Measurements from ENCODE around the gene TSKU.

Gene TSKU

DNA sequence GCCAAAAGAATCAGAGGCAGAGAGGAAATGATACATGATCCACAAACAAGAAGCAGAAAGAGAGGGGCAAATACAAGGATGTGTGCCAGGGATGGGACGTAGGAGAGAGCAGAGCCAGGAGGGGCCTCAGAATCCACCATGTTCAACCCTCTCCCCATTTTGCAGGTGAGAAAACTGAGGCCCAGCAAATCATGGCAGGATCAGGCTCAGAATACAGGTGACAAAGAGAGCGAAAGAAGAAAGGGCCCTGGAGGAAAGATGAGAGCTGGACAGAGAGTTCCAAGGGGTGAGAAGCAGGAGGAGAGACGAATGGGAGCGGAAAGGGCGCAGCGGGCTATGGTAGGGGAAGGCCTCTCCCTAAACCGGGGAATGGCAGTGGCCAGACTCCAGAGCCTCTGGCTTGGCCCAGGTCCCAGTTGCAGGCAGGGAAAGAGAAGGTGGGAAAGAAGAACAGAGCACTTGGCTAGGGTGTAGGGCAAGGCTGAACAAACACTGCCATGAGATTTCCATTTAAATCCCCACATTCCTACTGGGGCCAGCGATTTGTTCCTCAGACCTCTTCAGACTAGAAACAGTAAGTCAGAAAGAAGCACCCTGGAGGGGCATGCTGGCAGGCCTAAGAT, 44.4 kb upstream of the TSKU start:
- TF ChIP-seq TCF12 (IDR thresholded peaks at IDR 0.05; ENCODE audit: low read depth): no peak
- TF ChIP-seq, protein P1, sequence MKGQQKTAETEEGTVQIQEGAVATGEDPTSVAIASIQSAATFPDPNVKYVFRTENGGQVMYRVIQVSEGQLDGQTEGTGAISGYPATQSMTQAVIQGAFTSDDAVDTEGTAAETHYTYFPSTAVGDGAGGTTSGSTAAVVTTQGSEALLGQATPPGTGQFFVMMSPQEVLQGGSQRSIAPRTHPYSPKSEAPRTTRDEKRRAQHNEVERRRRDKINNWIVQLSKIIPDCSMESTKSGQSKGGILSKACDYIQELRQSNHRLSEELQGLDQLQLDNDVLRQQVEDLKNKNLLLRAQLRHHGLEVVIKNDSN (IDR thresholded peaks at IDR 0.05): no peak
- no peak for TF ChIP-seq EGR1 (IDR thresholded peaks at IDR 0.05)
- TF ChIP-seq CREB1 (IDR thresholded peaks at IDR 0.05; ENCODE audit: low read depth): no peak
- no peak for TF ChIP-seq RAD21 (IDR thresholded peaks at IDR 0.05; ENCODE audit: low read depth)
- TF ChIP-seq CEBPB (IDR thresholded peaks at IDR 0.05): no peak
- no peak for TF ChIP-seq ZBTB7A (IDR thresholded peaks at IDR 0.05; ENCODE audit: low read depth)
- TF ChIP-seq FOXM1 (IDR thresholded peaks at IDR 0.05; ENCODE audit: borderline replicate concordance, low read depth): no peak
- TF ChIP-seq TEAD4 (IDR thresholded peaks at IDR 0.05): no peak
- TF ChIP-seq, protein P2, sequence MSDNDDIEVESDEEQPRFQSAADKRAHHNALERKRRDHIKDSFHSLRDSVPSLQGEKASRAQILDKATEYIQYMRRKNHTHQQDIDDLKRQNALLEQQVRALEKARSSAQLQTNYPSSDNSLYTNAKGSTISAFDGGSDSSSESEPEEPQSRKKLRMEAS (IDR thresholded peaks at IDR 0.05): no peak
- TF ChIP-seq TAF1 (IDR thresholded peaks at IDR 0.05; ENCODE audit: low read depth): no peak
- no peak for TF ChIP-seq YY1 (IDR thresholded peaks at IDR 0.05; ENCODE audit: low read depth)
- TF ChIP-seq NFIC (IDR thresholded peaks at IDR 0.05): no peak
- TF ChIP-seq EP300 (IDR thresholded peaks at IDR 0.05; ENCODE audit: borderline replicate concordance): no peak
- TF ChIP-seq, protein P3, sequence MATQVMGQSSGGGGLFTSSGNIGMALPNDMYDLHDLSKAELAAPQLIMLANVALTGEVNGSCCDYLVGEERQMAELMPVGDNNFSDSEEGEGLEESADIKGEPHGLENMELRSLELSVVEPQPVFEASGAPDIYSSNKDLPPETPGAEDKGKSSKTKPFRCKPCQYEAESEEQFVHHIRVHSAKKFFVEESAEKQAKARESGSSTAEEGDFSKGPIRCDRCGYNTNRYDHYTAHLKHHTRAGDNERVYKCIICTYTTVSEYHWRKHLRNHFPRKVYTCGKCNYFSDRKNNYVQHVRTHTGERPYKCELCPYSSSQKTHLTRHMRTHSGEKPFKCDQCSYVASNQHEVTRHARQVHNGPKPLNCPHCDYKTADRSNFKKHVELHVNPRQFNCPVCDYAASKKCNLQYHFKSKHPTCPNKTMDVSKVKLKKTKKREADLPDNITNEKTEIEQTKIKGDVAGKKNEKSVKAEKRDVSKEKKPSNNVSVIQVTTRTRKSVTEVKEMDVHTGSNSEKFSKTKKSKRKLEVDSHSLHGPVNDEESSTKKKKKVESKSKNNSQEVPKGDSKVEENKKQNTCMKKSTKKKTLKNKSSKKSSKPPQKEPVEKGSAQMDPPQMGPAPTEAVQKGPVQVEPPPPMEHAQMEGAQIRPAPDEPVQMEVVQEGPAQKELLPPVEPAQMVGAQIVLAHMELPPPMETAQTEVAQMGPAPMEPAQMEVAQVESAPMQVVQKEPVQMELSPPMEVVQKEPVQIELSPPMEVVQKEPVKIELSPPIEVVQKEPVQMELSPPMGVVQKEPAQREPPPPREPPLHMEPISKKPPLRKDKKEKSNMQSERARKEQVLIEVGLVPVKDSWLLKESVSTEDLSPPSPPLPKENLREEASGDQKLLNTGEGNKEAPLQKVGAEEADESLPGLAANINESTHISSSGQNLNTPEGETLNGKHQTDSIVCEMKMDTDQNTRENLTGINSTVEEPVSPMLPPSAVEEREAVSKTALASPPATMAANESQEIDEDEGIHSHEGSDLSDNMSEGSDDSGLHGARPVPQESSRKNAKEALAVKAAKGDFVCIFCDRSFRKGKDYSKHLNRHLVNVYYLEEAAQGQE (IDR thresholded peaks at IDR 0.05; ENCODE audit: low read depth): no peak

DNA sequence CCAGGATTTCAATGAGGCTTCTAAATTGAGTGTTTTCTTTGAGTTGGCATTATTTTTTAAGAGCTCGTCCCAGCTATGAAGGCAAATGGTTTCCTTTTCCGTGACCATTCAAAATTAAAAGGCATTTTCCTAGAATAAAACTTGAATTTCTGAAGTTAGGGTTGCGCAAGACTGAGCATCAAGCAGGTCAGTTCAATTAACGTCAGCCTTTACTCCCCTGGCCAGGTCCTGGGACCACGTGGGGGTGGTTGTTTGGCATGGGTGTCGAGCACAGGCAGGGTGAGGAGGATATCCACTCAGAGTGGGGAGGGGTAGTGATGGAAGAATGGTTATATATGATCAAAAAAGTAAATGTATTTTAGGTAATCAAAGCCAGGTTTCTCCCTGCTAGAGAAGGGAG, 43.4 kb upstream of the TSKU start:
- peak; percentile 67; the same call in 1 of the 2 replicates for TF ChIP-seq CEBPB (IDR thresholded peaks at IDR 0.05)
- TF ChIP-seq, protein P2 (IDR thresholded peaks at IDR 0.05): no peak

DNA sequence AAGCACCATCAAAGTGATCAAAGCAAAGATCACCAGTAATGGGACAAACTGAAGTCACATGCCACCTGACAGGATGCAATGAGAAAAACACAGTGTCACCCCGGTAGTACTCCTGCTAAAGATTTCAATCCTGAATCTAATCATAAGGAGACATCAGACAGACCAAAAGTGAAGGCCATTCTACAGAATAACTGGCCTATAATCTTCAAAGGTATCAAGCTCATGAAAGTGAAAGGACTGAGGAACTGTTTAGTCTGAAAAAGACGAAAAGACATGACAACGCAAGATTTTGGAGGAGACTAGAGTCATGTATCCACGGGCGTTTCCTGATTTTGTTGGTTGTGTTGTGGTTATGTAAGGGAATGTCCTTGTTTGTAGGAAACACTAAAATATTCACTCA, 42.4 kb upstream of the TSKU start:
- no peak for TF ChIP-seq CREB1 (IDR thresholded peaks at IDR 0.05; ENCODE audit: low read depth)

DNA sequence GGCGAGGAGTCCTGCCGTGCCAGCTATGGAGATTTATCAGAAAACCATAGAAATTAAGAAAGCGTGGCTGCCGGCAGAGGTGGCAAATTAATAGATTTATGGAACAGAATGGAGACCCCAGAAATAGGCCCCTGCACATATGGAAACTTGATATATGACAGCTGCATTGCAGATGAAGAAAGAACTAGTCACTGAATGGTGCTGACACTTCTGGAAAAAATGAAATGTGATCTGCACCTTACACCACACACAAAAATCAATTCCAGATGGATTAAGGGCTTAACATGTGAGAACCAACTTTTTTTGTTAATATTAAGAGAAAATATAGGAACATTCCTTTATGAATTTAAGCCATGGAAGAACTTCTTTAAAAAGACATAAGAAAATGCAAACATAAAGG, 40.3 kb upstream of the TSKU start:
- no peak for TF ChIP-seq YY1 (IDR thresholded peaks at IDR 0.05; ENCODE audit: low read depth)
- no peak for TF ChIP-seq TCF12 (IDR thresholded peaks at IDR 0.05; ENCODE audit: low read depth)
- TF ChIP-seq, protein P2 (IDR thresholded peaks at IDR 0.05): no peak
- no peak for TF ChIP-seq ZBTB7A (IDR thresholded peaks at IDR 0.05; ENCODE audit: low read depth)
- no peak for TF ChIP-seq EP300 (IDR thresholded peaks at IDR 0.05; ENCODE audit: borderline replicate concordance)
- TF ChIP-seq EGR1 (IDR thresholded peaks at IDR 0.05): no peak
- TF ChIP-seq RAD21 (IDR thresholded peaks at IDR 0.05; ENCODE audit: low read depth): no peak
- no peak for TF ChIP-seq TEAD4 (IDR thresholded peaks at IDR 0.05)
- TF ChIP-seq TAF1 (IDR thresholded peaks at IDR 0.05; ENCODE audit: low read depth): no peak
- TF ChIP-seq, protein P3 (IDR thresholded peaks at IDR 0.05; ENCODE audit: low read depth): no peak
- TF ChIP-seq, protein P1 (IDR thresholded peaks at IDR 0.05): no peak
- no peak for TF ChIP-seq FOXM1 (IDR thresholded peaks at IDR 0.05; ENCODE audit: borderline replicate concordance, low read depth)
- no peak for TF ChIP-seq CEBPB (IDR thresholded peaks at IDR 0.05)
- no peak for TF ChIP-seq CREB1 (IDR thresholded peaks at IDR 0.05; ENCODE audit: low read depth)
- TF ChIP-seq NFIC (IDR thresholded peaks at IDR 0.05): no peak

DNA sequence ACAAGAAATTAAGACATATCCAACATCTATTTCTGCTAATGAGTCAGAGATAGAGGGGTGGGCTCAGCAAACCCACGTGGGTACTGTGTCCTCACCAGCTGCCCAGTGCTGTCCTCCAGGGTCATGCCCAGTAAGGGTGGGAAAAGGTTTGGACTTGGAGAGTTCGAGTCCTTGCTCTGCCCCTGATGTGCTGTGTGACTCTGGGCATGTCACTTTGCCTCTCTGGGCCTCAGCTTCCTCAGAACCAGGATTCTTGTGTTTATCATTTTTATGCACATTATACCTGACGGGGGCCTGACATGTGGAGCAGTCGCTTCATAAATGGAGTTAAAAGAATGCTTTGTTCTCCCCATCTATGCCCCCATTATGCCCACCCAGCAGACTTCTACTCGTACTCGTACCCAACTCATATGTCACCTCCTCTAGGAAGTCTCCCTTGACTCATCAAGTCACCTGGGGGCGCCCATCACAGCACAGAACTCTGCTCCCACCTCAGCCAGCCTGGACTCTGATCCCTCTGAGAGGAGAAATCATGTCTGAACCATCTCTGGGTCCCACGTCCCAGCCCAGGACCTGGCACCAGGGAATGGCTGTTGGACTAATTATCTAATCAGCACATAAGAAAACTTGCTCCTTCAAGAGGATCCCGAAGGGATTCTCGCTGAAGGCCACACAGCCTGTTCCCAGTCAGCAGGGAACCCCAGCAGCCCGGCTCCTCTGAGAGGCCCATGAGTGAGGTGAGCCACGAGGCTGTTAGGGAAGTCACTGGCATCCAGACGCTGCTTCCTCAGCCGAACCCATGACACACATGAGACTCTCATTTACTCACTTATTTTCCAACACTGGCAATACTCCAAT, 38.7 kb upstream of the TSKU start:
- TF ChIP-seq NFIC (IDR thresholded peaks at IDR 0.05) (no peak), CEBPB (IDR thresholded peaks at IDR 0.05) (no peak), TEAD4 (IDR thresholded peaks at IDR 0.05) (no peak), YY1 (IDR thresholded peaks at IDR 0.05; ENCODE audit: low read depth) (no peak), RAD21 (IDR thresholded peaks at IDR 0.05; ENCODE audit: low read depth) (no peak), FOXM1 (IDR thresholded peaks at IDR 0.05; ENCODE audit: borderline replicate concordance, low read depth) (no peak), EGR1 (IDR thresholded peaks at IDR 0.05) (no peak), CREB1 (IDR thresholded peaks at IDR 0.05; ENCODE audit: low read depth) (no peak), TCF12 (IDR thresholded peaks at IDR 0.05; ENCODE audit: low read depth) (no peak)
- TF ChIP-seq, protein P3 (IDR thresholded peaks at IDR 0.05; ENCODE audit: low read depth): no peak
- TF ChIP-seq, protein P2 (IDR thresholded peaks at IDR 0.05): no peak
